HepG2 (cell line): ENCODE data around the gene PRCD. TPM values are rescaled to one million over a fixed set of nuclear protein-coding genes. Genes with fewer than 3 reads are reported as not detected.
A peak's percentile ranks its signal among the peaks of the same experiment; 100 is the strongest.

Experiments used
- BORCS8-MEF2B ChIP-seq: sonication (generic); formaldehyde crosslinking; IDR thresholded peaks from 2 replicates; pipeline ENCODE4 v1.8.0; 2022; ENCODE audit warnings: mild to moderate bottlenecking, missing genetic modification reagents
- KLF9 ChIP-seq: IDR thresholded peaks from 2 replicates; pipeline ENCODE4 v1.6.1; 2016; ENCODE audit warnings: low read depth
- NFKBIZ ChIP-seq: IDR thresholded peaks from 2 replicates; pipeline ENCODE4 v1.6.1; 2018; ENCODE audit warnings: missing genetic modification reagents, missing compliant biosample characterization
- SAP130 ChIP-seq: IDR thresholded peaks from 2 replicates; pipeline ENCODE4 v1.6.1; 2016; ENCODE audit warnings: low read depth
- SIX4 ChIP-seq: sonication (generic); formaldehyde crosslinking; IDR thresholded peaks from 2 replicates; pipeline ENCODE4 v1.4.0; 2020; ENCODE audit warnings: missing genetic modification reagents
- SMAD3 ChIP-seq: sonication (generic); formaldehyde crosslinking; IDR thresholded peaks from 2 replicates; pipeline ENCODE4 v1.4.0; 2020; ENCODE audit warnings: missing genetic modification reagents
- TRIM24 ChIP-seq: sonication (generic); formaldehyde crosslinking; IDR thresholded peaks from 2 replicates; pipeline ENCODE4 v1.8.0; 2022; ENCODE audit warnings: mild to moderate bottlenecking, missing genetic modification reagents
- ZFX ChIP-seq: sonication (generic); formaldehyde crosslinking; IDR thresholded peaks from 2 replicates; pipeline ENCODE4 v1.4.0; 2020; ENCODE audit warnings: mild to moderate bottlenecking, low read depth, missing genetic modification reagents, moderate library complexity
- ZFYVE20 ChIP-seq: sonication (generic); formaldehyde crosslinking; IDR thresholded peaks from 2 replicates; pipeline ENCODE4 v1.8.0; 2023; ENCODE audit warnings: low read depth, mild to moderate bottlenecking, moderate library complexity, missing genetic modification reagents, borderline replicate concordance
- ZMYM3 ChIP-seq: sonication (generic); formaldehyde crosslinking; IDR thresholded peaks from 2 replicates; pipeline ENCODE4 v1.5.1; 2020; ENCODE audit warnings: mild to moderate bottlenecking, missing genetic modification reagents
- ZNF17 ChIP-seq: sonication (generic); formaldehyde crosslinking; IDR thresholded peaks from 2 replicates; pipeline ENCODE4 v1.5.0; 2020; ENCODE audit warnings: mild to moderate bottlenecking, missing genetic modification reagents
- ZNF253 ChIP-seq: sonication (generic); formaldehyde crosslinking; IDR thresholded peaks from 2 replicates; pipeline ENCODE4 v1.8.0; 2022; ENCODE audit warnings: mild to moderate bottlenecking, missing genetic modification reagents, borderline replicate concordance
- ZNF619 ChIP-seq: sonication (generic); formaldehyde crosslinking; IDR thresholded peaks from 2 replicates; pipeline ENCODE4 v1.4.0; 2020; ENCODE audit warnings: mild to moderate bottlenecking, missing genetic modification reagents
- ZNF652 ChIP-seq: IDR thresholded peaks from 2 replicates; pipeline ENCODE4 v1.6.1; 2016; ENCODE audit warnings: low read depth, borderline replicate concordance
- ZNF672 ChIP-seq: sonication (generic); formaldehyde crosslinking; IDR thresholded peaks from 2 replicates; pipeline ENCODE4 v1.8.1; 2022; ENCODE audit warnings: missing genetic modification reagents
- ZNF709 ChIP-seq: sonication (generic); formaldehyde crosslinking; IDR thresholded peaks from 2 replicates; pipeline ENCODE4 v1.5.0; 2020; ENCODE audit warnings: mild to moderate bottlenecking, missing genetic modification reagents
- ZNF883 ChIP-seq: sonication (generic); formaldehyde crosslinking; IDR thresholded peaks from 2 replicates; pipeline ENCODE4 v1.5.1; 2020; ENCODE audit warnings: mild to moderate bottlenecking, missing genetic modification reagents; ENCODE audit errors: not compliant biosample characterization
- polyA plus RNA-seq, 8 experiments: library from polyadenylated mRNA; depleted of rRNA in 3 of 8; stranded (reverse) in 7 of 8; unstranded in 1 of 8; fragments of >200 nt; fragmentation: Illumina TruSeq in 4 of 8; extraction: Trizol in 4 of 8; gene quantifications; 2 replicates each; pipeline versions ENCODE4 v1.2.1 to v1.2.3, GENCODE V29; 2011 to 2016; ENCODE audit warnings: low read depth in 4 of 8, missing spikeins in 1 of 8, mixed read lengths in 1 of 8; ENCODE audit not compliant: insufficient read depth in 1 of 8
- total RNA-seq, 5 experiments: library from RNA; depleted of rRNA; stranded (reverse); fragments of >200 nt; fragmentation: Illumina TruSeq; extraction: Trizol; gene quantifications; 2 replicates each; pipeline ENCODE4 v1.2.3, GENCODE V29; 2016; ENCODE audit warnings: low read depth in 1 of 5
- TF ChIP-seq, protein P1 (sequence below): sonication (generic); formaldehyde crosslinking; IDR thresholded peaks from 2 replicates; pipeline ENCODE4 v1.4.0; 2020; ENCODE audit warnings: missing genetic modification reagents
- TF ChIP-seq, protein P2 (sequence below): sonication (generic); formaldehyde crosslinking; IDR thresholded peaks from 2 replicates; pipeline ENCODE4 v1.5.1; 2020; ENCODE audit warnings: missing genetic modification reagents, mild to moderate bottlenecking, borderline replicate concordance
- TF ChIP-seq, protein P3 (sequence below): sonication (generic); formaldehyde crosslinking; IDR thresholded peaks from 2 replicates; pipeline ENCODE4 v1.4.0; 2020; ENCODE audit warnings: missing genetic modification reagents
- TF ChIP-seq, protein P4 (sequence below): sonication (generic); formaldehyde crosslinking; IDR thresholded peaks from 2 replicates; pipeline ENCODE4 v1.4.0; 2020; ENCODE audit warnings: missing genetic modification reagents
- TF ChIP-seq, protein P5 (sequence below): sonication (generic); formaldehyde crosslinking; IDR thresholded peaks from 2 replicates; pipeline ENCODE4 v1.8.1; 2023; ENCODE audit warnings: mild to moderate bottlenecking, missing genetic modification reagents, borderline replicate concordance

The PRCD gene
- total and polyA plus RNA-seq, 2 of the 13 experiments (the other 11 are each of a cell fraction or from before 2014, with no cell fraction given): 0.51 TPM; not detected in 1

DNA sequence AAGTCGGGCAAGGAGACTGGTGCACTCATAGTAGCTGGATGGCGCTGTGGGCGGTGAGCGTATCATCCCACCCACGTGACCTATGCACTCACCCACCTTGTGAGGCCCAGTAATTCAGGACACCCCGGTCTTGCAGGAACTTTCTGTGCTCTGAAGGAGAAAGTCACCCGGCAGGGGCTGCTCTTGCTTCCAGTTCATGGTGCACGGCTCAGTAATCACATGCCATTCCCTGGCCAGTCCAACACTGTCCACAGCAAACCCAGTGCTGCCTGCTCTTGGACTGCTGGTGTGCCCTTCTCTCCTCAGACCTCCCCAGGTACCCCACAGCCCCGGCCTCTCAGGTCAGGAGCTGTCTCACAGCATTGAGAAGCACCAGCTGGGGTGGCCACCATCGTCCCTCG lies 22.2 kb upstream of the PRCD start (continued):
- TF ChIP-seq, protein P1, sequence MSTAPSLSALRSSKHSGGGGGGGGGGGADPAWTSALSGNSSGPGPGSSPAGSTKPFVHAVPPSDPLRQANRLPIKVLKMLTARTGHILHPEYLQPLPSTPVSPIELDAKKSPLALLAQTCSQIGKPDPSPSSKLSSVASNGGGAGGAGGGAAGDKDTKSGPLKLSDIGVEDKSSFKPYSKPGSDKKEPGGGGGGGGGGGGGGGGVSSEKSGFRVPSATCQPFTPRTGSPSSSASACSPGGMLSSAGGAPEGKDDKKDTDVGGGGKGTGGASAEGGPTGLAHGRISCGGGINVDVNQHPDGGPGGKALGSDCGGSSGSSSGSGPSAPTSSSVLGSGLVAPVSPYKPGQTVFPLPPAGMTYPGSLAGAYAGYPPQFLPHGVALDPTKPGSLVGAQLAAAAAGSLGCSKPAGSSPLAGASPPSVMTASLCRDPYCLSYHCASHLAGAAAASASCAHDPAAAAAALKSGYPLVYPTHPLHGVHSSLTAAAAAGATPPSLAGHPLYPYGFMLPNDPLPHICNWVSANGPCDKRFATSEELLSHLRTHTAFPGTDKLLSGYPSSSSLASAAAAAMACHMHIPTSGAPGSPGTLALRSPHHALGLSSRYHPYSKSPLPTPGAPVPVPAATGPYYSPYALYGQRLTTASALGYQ: no peak
- TF ChIP-seq ZNF672 (CRISPR knock-in tag): no peak
- peak; percentile 37 for TF ChIP-seq ZNF883 (CRISPR knock-in tag)
- TF ChIP-seq SMAD3 (CRISPR knock-in tag): no peak
- TF ChIP-seq, protein P2, sequence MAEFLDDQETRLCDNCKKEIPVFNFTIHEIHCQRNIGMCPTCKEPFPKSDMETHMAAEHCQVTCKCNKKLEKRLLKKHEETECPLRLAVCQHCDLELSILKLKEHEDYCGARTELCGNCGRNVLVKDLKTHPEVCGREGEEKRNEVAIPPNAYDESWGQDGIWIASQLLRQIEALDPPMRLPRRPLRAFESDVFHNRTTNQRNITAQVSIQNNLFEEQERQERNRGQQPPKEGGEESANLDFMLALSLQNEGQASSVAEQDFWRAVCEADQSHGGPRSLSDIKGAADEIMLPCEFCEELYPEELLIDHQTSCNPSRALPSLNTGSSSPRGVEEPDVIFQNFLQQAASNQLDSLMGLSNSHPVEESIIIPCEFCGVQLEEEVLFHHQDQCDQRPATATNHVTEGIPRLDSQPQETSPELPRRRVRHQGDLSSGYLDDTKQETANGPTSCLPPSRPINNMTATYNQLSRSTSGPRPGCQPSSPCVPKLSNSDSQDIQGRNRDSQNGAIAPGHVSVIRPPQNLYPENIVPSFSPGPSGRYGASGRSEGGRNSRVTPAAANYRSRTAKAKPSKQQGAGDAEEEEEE: no peak
- TF ChIP-seq TRIM24: no peak
- TF ChIP-seq ZNF652: no peak
- TF ChIP-seq, protein P3, sequence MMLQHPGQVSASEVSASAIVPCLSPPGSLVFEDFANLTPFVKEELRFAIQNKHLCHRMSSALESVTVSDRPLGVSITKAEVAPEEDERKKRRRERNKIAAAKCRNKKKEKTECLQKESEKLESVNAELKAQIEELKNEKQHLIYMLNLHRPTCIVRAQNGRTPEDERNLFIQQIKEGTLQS (CRISPR knock-in tag): no peak
- TF ChIP-seq ZMYM3 (CRISPR knock-in tag): no peak
- 0 out of 2 replicates have a peak, but pooled peaks have one; percentile 41 for TF ChIP-seq ZNF619 (CRISPR knock-in tag)
- no peak for TF ChIP-seq ZNF17 (CRISPR knock-in tag)
- no peak for TF ChIP-seq SIX4 (CRISPR knock-in tag)
- no peak for TF ChIP-seq KLF9 (CRISPR knock-in tag)
- TF ChIP-seq SAP130 (CRISPR knock-in tag): 0 out of 2 replicates have a peak, but pooled peaks have one; percentile 17
- no peak for TF ChIP-seq ZFYVE20 (CRISPR knock-in tag)
- no peak for TF ChIP-seq ZNF253 (CRISPR knock-in tag)
- TF ChIP-seq, protein P4, sequence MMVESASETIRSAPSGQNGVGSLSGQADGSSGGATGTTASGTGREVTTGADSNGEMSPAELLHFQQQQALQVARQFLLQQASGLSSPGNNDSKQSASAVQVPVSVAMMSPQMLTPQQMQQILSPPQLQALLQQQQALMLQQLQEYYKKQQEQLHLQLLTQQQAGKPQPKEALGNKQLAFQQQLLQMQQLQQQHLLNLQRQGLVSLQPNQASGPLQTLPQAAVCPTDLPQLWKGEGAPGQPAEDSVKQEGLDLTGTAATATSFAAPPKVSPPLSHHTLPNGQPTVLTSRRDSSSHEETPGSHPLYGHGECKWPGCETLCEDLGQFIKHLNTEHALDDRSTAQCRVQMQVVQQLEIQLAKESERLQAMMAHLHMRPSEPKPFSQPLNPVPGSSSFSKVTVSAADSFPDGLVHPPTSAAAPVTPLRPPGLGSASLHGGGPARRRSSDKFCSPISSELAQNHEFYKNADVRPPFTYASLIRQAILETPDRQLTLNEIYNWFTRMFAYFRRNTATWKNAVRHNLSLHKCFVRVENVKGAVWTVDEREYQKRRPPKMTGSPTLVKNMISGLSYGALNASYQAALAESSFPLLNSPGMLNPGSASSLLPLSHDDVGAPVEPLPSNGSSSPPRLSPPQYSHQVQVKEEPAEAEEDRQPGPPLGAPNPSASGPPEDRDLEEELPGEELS (CRISPR knock-in tag): no peak
- TF ChIP-seq NFKBIZ (CRISPR knock-in tag): no peak
- no peak for TF ChIP-seq ZNF709
- TF ChIP-seq, protein P5, sequence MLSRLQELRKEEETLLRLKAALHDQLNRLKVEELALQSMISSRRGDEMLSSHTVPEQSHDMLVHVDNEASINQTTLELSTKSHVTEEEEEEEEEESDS (CRISPR knock-in tag): no peak
- 0 out of 2 replicates have a peak, but pooled peaks have one; percentile 51 for TF ChIP-seq BORCS8-MEF2B
- 0 out of 2 replicates have a peak, but pooled peaks have one; percentile 35 for TF ChIP-seq ZFX
